Endothelial cell of umbilical vein (primary cell): Measurements from ENCODE around the gene KRTAP5-6. TPM values are rescaled to one million over a fixed set of nuclear protein-coding genes. Genes with fewer than 3 reads are reported as not detected.

ENCODE experiments used
- BruUV-seq: library from RNA; stranded (reverse); fragments of 400-500 nt; replicated peaks from 2 replicates; lab custom pipeline; 2021; lab: Mats Ljungman, UMichigan
- CTCF ChIA-PET: fragments of 300-600, 350-600 bp; sonication (Branson Sonifier 250); formaldehyde crosslinking; loops from one replicate; lab custom pipeline; 2021; ENCODE audit warnings: antibody characterized with exemption, inconsistent platforms; lab: Charles Lee
- POLR2A ChIA-PET: fragments of 300-600, 350-600 bp; sonication (Branson Sonifier 250); formaldehyde crosslinking; loops from one replicate; lab custom pipeline; 2021; ENCODE audit warnings: antibody characterized with exemption, inconsistent platforms; lab: Charles Lee
- DNase-seq: peaks from one replicate; pipeline ENCODE4 v3.0.0-alpha.2; 2011; ENCODE audit warnings: low read depth, low spot score
- FAIRE-seq: peaks from 2 replicates; lab custom pipeline; 2011; peaks lifted over from hg19 to GRCh38; lab: Jason Lieb, UNC
- H2AFZ ChIP-seq: 2 replicates; pipeline ENCODE4 v1.6.0; 2012; ENCODE audit warnings: low read depth, low read length, control low read depth, inconsistent platforms
- H3K27ac ChIP-seq: 2 replicates; pipeline ENCODE4 v1.5.1; 2011; ENCODE audit warnings: low read depth, mild to moderate bottlenecking, control low read depth, low read length, moderate library complexity; ENCODE audit not compliant: insufficient read depth
- H3K27me3 ChIP-seq, 2 experiments: 2 replicates each; pipeline versions ENCODE4 v1.6.0 to v1.6.1; 2011; ENCODE audit warnings: low read length in 2 of 2, mixed read lengths in 1 of 2; ENCODE audit not compliant: control insufficient read depth in 2 of 2, insufficient read depth in 2 of 2
- H3K36me3 ChIP-seq, 2 experiments: 2 replicates in 1 of 2; 3 replicates in 1 of 2; pipeline ENCODE4 v1.5.1; 2011; ENCODE audit warnings: low read length in 2 of 2, mild to moderate bottlenecking in 1 of 2, moderate library complexity in 1 of 2; ENCODE audit not compliant: control insufficient read depth in 2 of 2, insufficient read depth in 2 of 2; ENCODE audit errors: extremely low read depth in 1 of 2
- H3K4me1 ChIP-seq: 3 replicates; pipeline ENCODE4 v1.5.1; 2011; ENCODE audit warnings: mild to moderate bottlenecking, low read length; ENCODE audit not compliant: control insufficient read depth, insufficient read depth; ENCODE audit errors: extremely low read depth
- H3K4me2 ChIP-seq: 2 replicates; pipeline ENCODE4 v1.6.1; 2011; ENCODE audit warnings: low read length, control low read depth, mixed read lengths; ENCODE audit not compliant: insufficient read depth
- H3K4me3 ChIP-seq, 3 experiments: fragments of 200-600 bp in 1 of 3; sonication (generic), shearing (Covaris generic) in 1 of 3; replicated peaks in 1 of 3; 2 replicates each; pipeline ENCODE4 v1.5.1; 2011 to 2016; ENCODE audit warnings: control low read depth in 3 of 3, low read length in 3 of 3, mild to moderate bottlenecking in 2 of 3, inconsistent platforms in 1 of 3, low read depth in 1 of 3, moderate library complexity in 1 of 3; ENCODE audit not compliant: insufficient read depth in 1 of 3
- H3K79me2 ChIP-seq: 2 replicates; pipeline ENCODE4 v1.6.0; 2012; ENCODE audit warnings: low read length, inconsistent platforms; ENCODE audit not compliant: control insufficient read depth, insufficient read depth
- H3K9ac ChIP-seq: replicated peaks from 2 replicates; pipeline ENCODE3; 2011; ENCODE audit warnings: low read length, control low read depth; ENCODE audit not compliant: insufficient read depth; ENCODE audit errors: extremely low read depth
- H3K9me1 ChIP-seq: replicated peaks from 3 replicates; pipeline ENCODE4 v1.6.0; 2011; ENCODE audit warnings: mild to moderate bottlenecking, low read length; ENCODE audit not compliant: control insufficient read depth, insufficient read depth; ENCODE audit errors: extremely low read depth
- H3K9me3 ChIP-seq: replicated peaks from 2 replicates; pipeline ENCODE4 v1.5.1; 2012; ENCODE audit warnings: low read length, inconsistent platforms; ENCODE audit not compliant: control insufficient read depth, insufficient read depth
- H4K20me1 ChIP-seq: replicated peaks from 2 replicates; pipeline ENCODE3; 2011; ENCODE audit warnings: mild to moderate bottlenecking, low read length; ENCODE audit not compliant: control insufficient read depth, insufficient read depth; ENCODE audit errors: extremely low read depth
- EZH2 ChIP-seq: IDR thresholded peaks from 2 replicates; pipeline ENCODE4 v1.6.1; 2012; ENCODE audit warnings: borderline replicate concordance, low read depth, mild to moderate bottlenecking, moderate library complexity, low read length, inconsistent platforms; ENCODE audit not compliant: severe bottlenecking
- FOS ChIP-seq: IDR thresholded peaks from 2 replicates; pipeline ENCODE4 v1.6.1; 2011; ENCODE audit warnings: mild to moderate bottlenecking, low read length, moderate library complexity, borderline replicate concordance; ENCODE audit not compliant: insufficient read depth
- GATA2 ChIP-seq: IDR thresholded peaks from 2 replicates; pipeline ENCODE4 v1.7.0; 2011; ENCODE audit warnings: low read depth, mild to moderate bottlenecking, moderate library complexity, mixed read lengths, low read length; ENCODE audit not compliant: insufficient read length, insufficient read depth
- JUN ChIP-seq: IDR thresholded peaks from 2 replicates; pipeline ENCODE4 v1.6.1; 2011; ENCODE audit warnings: borderline replicate concordance, low read depth; ENCODE audit not compliant: insufficient read length, insufficient read depth
- MYC ChIP-seq: IDR thresholded peaks from one replicate; pipeline ENCODE4 v1.6.1; 2011; ENCODE audit warnings: mild to moderate bottlenecking, low read depth, low read length
- POLR2A ChIP-seq: IDR thresholded peaks from 2 replicates; pipeline ENCODE4 v1.6.1; 2012; ENCODE audit warnings: low read depth, mild to moderate bottlenecking, control low read depth, low read length
- POLR2AphosphoS5 ChIP-seq: IDR thresholded peaks from 2 replicates; pipeline ENCODE4 v1.6.1; 2012; ENCODE audit warnings: low read depth, mild to moderate bottlenecking, control low read depth, low read length, moderate library complexity; ENCODE audit not compliant: insufficient read depth
- dilution Hi-C: fragments of 300-500 bp; cut with MboI; formaldehyde crosslinking; loops from one replicate; pipeline ENCODE4 v1.15.0; 2019; ENCODE audit warnings: low sequenced_read_pairs; ENCODE audit not compliant: extremely low pct_ligation_motif_present
- intact Hi-C: fragments of 100-400 bp; cut with micrococcal nuclease; formaldehyde crosslinking; loops from one replicate; pipeline ENCODE4 v1.10.0; 2022
- polyA plus RNA-seq, 4 experiments: library from polyadenylated mRNA; depleted of rRNA in 3 of 4; stranded (reverse) in 3 of 4; unstranded in 1 of 4; fragments of >200 nt; gene quantifications; 2 replicates each; pipeline versions ENCODE4 v1.2.1 to v1.2.3, GENCODE V29; 2011 to 2012; ENCODE audit warnings: missing spikeins in 1 of 4
- total RNA-seq: library from RNA; stranded (reverse); gene quantifications from 2 replicates; pipeline ENCODE4 v1.2.3, GENCODE V29; 2021
- TF ChIP-seq, protein P1 (sequence below): IDR thresholded peaks from 2 replicates; pipeline ENCODE4 v1.6.1; 2011; ENCODE audit not compliant: insufficient read depth, insufficient read length
- TF ChIP-seq, protein P2 (sequence below), 2 donors: IDR thresholded peaks; 1 replicate in 1 of 2; 2 replicates in 1 of 2; pipeline ENCODE4 v1.5.1; 2011; ENCODE audit warnings: low read length in 2 of 2, mild to moderate bottlenecking in 2 of 2, moderate library complexity in 2 of 2, control low read depth in 1 of 2, inconsistent platforms in 1 of 2, low read depth in 1 of 2; ENCODE audit not compliant: insufficient read depth in 1 of 2; ENCODE audit errors: extremely low read depth in 1 of 2

KRTAP5-6 gene
- total and polyA plus RNA-seq, 2 donors (not counting 3 experiments of a cell fraction or from before 2014, with no cell fraction given): not detected

- Histone ChIP-seq H2AFZ (no peak overlapping the region), H3K27ac (no peak overlapping the region), H3K9me1 (no peaks in the 10 kb centered on the region), H3K4me2 (no peak overlapping the region), H3K9me3 (no peaks in the 10 kb centered on the region), H3K36me3 (no peaks in the 10 kb centered on the region), H4K20me1 (no peaks in the 10 kb centered on the region), H3K4me3 (no peak overlapping the region), H3K79me2 (no peaks in the 10 kb centered on the region), H3K4me1 (no peaks in the 10 kb centered on the region), H3K9ac (no peak overlapping the region), H3K27me3 (peaks cover 17 to 20% of the 10 kb centered on the region in 2 experiments)
- BruUV-seq: no TSS peak
- dilution Hi-C loops (no loop called here), intact Hi-C loops (no loop called here)
- POLR2A ChIA-PET: no interaction called here
- CTCF ChIA-PET: interaction anchor here (1.2 to 2.3 kb wide), 2 partner anchors 18 to 23 kb away, joined by 5 to 8 read pairs; no protein-coding TSS in a partner anchor
- DNase-seq: no peak
- TF ChIP-seq, protein P1, sequence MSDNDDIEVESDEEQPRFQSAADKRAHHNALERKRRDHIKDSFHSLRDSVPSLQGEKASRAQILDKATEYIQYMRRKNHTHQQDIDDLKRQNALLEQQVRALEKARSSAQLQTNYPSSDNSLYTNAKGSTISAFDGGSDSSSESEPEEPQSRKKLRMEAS: no peak
- TF ChIP-seq EZH2: no peak
- no peak for TF ChIP-seq POLR2AphosphoS5
- TF ChIP-seq GATA2: no peak
- TF ChIP-seq FOS: no peak
- TF ChIP-seq, protein P2, sequence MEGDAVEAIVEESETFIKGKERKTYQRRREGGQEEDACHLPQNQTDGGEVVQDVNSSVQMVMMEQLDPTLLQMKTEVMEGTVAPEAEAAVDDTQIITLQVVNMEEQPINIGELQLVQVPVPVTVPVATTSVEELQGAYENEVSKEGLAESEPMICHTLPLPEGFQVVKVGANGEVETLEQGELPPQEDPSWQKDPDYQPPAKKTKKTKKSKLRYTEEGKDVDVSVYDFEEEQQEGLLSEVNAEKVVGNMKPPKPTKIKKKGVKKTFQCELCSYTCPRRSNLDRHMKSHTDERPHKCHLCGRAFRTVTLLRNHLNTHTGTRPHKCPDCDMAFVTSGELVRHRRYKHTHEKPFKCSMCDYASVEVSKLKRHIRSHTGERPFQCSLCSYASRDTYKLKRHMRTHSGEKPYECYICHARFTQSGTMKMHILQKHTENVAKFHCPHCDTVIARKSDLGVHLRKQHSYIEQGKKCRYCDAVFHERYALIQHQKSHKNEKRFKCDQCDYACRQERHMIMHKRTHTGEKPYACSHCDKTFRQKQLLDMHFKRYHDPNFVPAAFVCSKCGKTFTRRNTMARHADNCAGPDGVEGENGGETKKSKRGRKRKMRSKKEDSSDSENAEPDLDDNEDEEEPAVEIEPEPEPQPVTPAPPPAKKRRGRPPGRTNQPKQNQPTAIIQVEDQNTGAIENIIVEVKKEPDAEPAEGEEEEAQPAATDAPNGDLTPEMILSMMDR (IDR thresholded peaks at IDR 0.05; ENCODE audit: extremely low read depth in 1 of 2, insufficient read depth in 1 of 2, low read depth in 1 of 2, low read length in 2 of 2): no peak
- no peak for TF ChIP-seq JUN
- no peak for TF ChIP-seq MYC
- no peak for TF ChIP-seq POLR2A
- FAIRE-seq: no peak
Observed at GRCh38 chr11:1670905-1671371, 26.1 kb upstream of the KRTAP5-6 start.
